ENCODE results near the gene DOP1A.

Gene DOP1A

DNA sequence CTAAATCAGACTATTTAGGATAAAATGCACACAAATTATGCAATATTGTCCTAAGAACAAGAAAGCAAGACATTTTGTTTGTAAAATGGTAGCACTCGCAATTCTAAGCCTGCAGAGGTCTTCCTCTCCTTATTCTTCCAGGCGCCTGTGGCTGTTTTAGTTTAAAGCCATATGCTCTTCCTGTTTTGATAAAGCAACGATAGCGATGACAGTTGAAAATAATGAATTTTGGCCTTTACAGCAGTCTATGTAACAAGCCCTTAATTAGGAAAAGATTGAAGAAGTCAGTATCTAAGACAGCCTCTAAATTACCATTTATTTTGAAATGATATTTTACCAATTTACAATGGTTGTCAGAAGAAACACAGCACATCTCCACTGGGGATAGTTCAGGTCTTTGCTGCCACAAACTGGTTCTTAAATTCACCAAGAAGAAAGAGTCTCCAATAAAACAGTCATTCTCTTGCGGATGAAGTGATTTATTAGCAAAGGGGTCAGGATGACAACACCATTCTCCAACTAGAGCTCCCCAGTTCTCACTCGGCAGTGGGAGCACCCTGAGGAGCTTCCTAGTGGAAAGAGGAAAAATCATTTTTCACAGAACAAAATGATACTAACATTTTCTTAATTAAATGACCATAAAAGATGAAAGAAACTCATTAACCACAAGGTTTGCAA is 23.2 kb upstream of the DOP1A start:
- TF ChIP-seq, protein P1, sequence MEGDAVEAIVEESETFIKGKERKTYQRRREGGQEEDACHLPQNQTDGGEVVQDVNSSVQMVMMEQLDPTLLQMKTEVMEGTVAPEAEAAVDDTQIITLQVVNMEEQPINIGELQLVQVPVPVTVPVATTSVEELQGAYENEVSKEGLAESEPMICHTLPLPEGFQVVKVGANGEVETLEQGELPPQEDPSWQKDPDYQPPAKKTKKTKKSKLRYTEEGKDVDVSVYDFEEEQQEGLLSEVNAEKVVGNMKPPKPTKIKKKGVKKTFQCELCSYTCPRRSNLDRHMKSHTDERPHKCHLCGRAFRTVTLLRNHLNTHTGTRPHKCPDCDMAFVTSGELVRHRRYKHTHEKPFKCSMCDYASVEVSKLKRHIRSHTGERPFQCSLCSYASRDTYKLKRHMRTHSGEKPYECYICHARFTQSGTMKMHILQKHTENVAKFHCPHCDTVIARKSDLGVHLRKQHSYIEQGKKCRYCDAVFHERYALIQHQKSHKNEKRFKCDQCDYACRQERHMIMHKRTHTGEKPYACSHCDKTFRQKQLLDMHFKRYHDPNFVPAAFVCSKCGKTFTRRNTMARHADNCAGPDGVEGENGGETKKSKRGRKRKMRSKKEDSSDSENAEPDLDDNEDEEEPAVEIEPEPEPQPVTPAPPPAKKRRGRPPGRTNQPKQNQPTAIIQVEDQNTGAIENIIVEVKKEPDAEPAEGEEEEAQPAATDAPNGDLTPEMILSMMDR (IDR thresholded peaks at IDR 0.05; ENCODE audit: borderline replicate concordance, insufficient read depth, low read depth, low read length), result no peak
- no peak overlapping the region for H3K4me3 ChIP-seq (ENCODE audit: low read depth, low read length)

DNA sequence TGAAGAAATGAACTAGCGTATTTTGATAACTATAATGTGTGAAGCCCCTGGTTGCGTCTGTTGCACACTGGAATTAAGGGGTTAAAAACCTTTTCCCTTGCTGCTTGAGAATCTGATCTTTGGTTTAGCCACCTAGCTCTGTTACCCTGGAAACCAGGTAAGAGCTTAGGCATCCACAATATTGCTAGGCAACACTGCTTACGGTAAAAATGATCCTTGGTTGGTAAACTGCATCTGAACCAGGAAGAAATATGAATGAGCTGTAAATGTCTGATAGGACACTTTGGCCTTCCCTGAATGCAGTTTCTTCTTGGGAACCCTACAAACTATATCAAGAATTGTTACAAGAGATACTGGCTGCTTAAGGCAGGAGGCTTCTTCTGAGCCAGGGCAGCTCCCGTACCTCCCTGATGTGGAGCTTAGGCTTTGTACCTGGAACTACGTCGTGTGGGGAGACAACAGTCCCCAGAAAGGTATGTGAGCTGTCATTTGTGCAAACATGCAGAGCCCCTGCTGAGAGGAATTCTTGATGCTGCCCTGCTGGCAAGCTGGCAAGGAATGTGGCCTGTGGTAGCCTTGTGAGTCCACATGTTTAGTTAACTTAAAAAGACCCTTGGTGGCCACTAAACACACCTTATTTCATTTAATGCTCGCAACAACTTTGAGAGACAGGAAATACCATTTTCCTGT is 20.3 kb upstream of the DOP1A start:
- TF ChIP-seq, protein P1 (IDR thresholded peaks at IDR 0.05; ENCODE audit: borderline replicate concordance, insufficient read depth, low read depth, low read length), result no peak
- H3K4me3 ChIP-seq (ENCODE audit: low read depth, low read length), result no peak overlapping the region

DNA sequence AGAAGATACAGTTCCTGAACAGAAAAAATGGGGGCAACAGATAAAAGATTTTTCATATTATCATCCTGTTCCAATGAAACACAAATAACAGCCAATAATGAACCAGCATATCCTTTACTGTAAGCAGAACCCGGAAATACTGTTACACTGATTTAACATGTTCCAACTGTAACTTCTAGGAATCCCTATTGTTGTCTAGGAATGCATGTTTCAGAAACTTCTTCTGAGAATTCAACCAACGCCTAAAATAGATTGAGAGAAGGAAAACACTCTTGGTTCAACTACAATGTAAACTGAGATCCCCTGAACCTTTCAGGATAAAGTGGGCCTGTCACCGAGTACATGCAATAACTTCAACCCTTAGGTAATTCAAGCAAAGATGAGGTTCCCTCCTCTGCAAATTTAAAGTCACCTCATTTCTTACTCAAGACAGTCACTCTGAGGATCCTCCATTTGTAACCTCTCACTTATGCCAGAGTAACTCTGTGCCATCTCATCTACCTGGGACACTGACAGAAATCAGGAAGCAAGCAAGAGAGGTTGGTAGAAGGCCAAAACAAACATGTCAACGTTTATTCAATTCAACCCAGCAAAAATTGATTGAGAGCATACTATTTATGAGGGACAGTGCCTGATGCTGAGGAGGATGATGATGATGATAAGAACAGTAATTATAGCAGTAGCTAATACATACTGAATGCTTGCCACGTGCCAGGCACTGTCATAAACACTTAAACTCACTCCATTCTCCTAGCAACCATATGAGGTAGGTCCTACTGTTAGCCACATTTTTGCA is 15.9 kb upstream of the DOP1A start:
- TF ChIP-seq, protein P1 (IDR thresholded peaks at IDR 0.05; ENCODE audit: borderline replicate concordance, insufficient read depth, low read depth, low read length), result no peak

DNA sequence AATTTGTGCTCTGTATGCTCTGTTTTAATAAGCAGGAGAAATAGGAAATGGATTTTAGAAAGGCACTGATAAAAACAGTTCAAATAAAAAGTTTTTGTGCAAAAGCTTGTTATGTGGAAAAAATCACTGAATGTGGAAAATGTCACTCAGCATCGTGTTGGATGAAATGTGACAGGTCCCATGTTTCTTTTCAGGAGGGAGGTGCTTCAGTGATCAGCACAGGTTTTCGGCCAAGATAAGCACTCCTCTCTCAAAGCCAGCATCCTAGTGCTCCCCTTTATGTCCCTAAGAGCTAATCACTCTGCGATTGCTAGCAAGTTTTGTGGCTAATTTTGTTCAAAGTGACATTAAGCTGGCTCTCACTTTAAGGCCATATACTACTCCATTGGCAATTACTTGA is 13.8 kb upstream of the DOP1A start:
- no peak overlapping the region for H3K4me3 ChIP-seq (ENCODE audit: low read depth, low read length)

More for the DNA sequence above, 15.9 kb upstream of the DOP1A start:
- no peak overlapping the region for H3K4me3 ChIP-seq (ENCODE audit: low read depth, low read length)

DNA sequence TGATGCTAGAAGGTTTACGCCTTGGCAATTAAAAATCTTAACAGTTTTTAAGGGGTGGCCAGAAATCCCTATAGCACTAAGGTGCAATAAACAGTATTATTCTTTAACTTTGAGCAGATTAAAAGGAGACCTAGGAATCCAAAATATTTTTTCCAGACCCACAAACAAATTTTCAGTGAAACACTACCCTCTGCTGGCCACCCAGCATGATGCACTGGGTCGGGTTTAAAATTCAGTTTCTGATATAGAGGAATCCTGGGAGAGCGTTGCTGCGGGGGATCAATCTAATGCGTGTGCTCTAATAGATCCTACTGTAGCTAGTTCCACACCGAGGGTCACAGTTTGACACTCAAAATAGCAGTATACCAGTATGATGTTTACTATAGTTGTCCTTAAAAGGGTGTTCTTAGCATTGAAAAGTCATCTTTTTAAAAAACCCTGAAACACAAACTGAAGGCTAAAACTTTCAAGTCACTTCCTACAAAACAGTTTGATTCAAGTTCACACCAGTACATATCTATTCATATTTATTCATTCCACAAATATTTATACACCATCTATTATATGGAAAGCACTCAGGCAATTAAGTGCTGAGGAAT is 12.0 kb upstream of the DOP1A start:
- no peak overlapping the region for H3K4me3 ChIP-seq (ENCODE audit: low read depth, low read length)
- TF ChIP-seq, protein P1 (IDR thresholded peaks at IDR 0.05; ENCODE audit: borderline replicate concordance, insufficient read depth, low read depth, low read length), result peak; percentile 64

More for the DNA sequence above, 13.8 kb upstream of the DOP1A start:
- TF ChIP-seq, protein P1 (IDR thresholded peaks at IDR 0.05; ENCODE audit: borderline replicate concordance, insufficient read depth, low read depth, low read length), result no peak

DNA sequence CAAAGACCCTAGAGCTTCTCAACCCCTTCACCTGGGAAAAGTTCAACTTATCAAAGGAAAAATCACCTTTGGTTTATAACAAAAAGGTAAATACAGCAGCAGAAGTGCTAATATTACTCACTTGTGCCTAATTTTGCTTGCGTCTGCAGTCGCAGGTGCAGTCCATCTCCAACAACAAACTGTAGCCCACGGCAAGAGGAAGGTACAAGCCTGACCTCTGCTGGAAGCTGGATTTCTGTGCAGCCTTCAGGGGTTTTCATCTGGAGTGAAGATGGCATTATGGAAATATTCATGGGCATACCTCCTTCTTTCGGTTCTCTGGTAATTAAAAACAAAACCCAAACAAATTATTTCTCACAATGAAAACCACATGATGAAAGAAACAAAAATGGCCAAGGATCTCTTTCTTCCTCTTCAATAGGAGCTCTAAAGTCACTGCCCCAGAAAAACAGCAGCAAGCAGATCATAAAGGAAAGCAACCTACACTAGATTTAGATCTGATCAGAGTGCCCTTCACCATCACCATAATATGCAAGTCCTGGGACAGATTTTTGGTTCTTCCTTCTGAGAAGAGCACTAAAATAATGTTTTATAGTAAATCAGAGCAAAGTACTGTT is 9.7 kb upstream of the DOP1A start:
- H3K4me3 ChIP-seq (ENCODE audit: low read depth, low read length), result no peak overlapping the region
- TF ChIP-seq, protein P1 (IDR thresholded peaks at IDR 0.05; ENCODE audit: borderline replicate concordance, insufficient read depth, low read depth, low read length), result peak; percentile 65; the same call in 1 of the 2 replicates
